GM23248 (cell line): ENCODE results near the gene IL36RN.

Experiments
- EZH2 ChIP-seq: fragments of 200-600 bp; sonication (generic); IDR thresholded peaks from 2 replicates; pipeline ENCODE4 v1.6.1; 2018; ENCODE audit warnings: antibody characterized with exemption, mild to moderate bottlenecking; ENCODE audit not compliant: insufficient read depth, poor library complexity, severe bottlenecking
- EZH2phosphoT487 ChIP-seq: fragments of 200-600 bp; sonication (generic); IDR thresholded peaks from 2 replicates; pipeline ENCODE4 v1.6.1; 2018; ENCODE audit warnings: antibody characterized with exemption, moderate library complexity, mild to moderate bottlenecking, low read depth; ENCODE audit not compliant: insufficient read depth

DNA sequence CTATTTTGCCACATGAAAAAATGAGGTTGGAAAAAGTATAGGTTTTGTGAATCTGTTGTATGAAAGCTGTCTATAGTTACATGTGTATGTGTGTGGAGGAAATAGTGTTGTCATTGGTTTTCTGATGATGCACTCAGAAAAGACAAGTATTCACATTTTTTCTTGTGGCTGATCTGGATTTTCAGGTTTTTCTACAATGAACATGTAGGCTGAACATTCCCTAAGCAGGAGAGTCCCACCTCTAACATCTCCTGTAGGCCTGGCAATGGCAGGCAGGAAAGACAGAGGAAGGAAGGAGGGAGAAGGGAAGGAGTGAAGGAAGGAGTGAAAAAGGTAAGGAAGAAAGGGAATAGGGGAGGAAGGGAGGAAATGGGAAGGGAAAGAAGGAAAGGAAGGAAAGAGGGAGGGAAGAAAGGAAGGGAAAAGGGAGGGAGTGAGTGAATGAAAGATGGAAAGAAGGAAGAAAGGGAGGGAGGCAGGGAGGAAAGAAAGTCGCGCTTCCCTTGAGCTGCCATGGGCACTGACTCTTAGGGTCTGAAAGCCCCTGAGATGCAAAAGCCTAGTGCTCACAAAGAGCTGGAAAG is 495 bp upstream of the IL36RN start:
- TF ChIP-seq EZH2: no peak
- no peak for TF ChIP-seq EZH2phosphoT487
